ENCODE measurements around the gene ACAP2. TPM values are rescaled to one million over a fixed set of nuclear protein-coding genes. Genes with fewer than 3 reads are reported as not detected.
"Not testable (repeated sequence)": the region's sequence is repeated elsewhere in the genome, so short reads cannot be mapped to it uniquely, and the experiment has no call there.

The ACAP2 gene
- total RNA-seq, 6 experiments from 2014 or later = 37.7 to 47.1 (median 45.2) TPM

DNA sequence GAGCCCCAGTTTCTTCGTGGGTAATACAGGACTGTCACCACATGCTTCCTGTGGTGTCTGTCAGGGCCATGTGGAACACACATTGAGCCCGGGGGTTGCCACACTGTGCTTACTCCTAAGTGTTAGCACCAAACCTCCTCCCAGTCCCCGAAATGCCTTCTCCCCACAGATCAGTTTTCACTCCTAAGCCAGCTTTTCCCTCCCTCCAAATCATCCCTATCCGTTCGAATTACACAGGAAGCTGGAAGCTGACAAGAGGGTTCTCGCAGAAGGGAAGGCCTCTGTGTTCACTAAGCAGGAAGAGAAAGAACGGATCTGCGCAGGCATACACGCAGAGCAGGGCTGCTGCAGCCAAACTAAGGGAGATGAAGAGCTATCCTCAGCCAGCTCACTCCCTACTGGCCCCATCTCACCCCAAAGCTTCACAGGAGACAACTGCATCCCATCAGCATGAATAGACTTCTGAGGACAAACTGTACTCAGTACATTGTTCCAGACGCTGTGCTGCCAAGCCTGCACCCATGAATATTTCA lies 204.2 kb downstream of the ACAP2 start:
- TF ChIP-seq, protein P1, sequence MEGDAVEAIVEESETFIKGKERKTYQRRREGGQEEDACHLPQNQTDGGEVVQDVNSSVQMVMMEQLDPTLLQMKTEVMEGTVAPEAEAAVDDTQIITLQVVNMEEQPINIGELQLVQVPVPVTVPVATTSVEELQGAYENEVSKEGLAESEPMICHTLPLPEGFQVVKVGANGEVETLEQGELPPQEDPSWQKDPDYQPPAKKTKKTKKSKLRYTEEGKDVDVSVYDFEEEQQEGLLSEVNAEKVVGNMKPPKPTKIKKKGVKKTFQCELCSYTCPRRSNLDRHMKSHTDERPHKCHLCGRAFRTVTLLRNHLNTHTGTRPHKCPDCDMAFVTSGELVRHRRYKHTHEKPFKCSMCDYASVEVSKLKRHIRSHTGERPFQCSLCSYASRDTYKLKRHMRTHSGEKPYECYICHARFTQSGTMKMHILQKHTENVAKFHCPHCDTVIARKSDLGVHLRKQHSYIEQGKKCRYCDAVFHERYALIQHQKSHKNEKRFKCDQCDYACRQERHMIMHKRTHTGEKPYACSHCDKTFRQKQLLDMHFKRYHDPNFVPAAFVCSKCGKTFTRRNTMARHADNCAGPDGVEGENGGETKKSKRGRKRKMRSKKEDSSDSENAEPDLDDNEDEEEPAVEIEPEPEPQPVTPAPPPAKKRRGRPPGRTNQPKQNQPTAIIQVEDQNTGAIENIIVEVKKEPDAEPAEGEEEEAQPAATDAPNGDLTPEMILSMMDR (IDR thresholded peaks at IDR 0.05) = no peak
- no peak overlapping the region for H3K27ac Mint-ChIP-seq
- no peak for DNase-seq
- peaks cover 9% of the 10 kb centered on the region; the same call in 1 of the 2 replicates for H3K36me3 Mint-ChIP-seq (ENCODE audit: low read depth)
- H3K27me3 Mint-ChIP-seq (ENCODE audit: insufficient read depth) = no peaks in the 10 kb centered on the region
- no peak overlapping the region for H3K4me3 Mint-ChIP-seq
- H3K9me3 Mint-ChIP-seq = no peaks in the 10 kb centered on the region
- no peaks in the 10 kb centered on the region for H3K4me1 Mint-ChIP-seq (ENCODE audit: low read depth)

DNA sequence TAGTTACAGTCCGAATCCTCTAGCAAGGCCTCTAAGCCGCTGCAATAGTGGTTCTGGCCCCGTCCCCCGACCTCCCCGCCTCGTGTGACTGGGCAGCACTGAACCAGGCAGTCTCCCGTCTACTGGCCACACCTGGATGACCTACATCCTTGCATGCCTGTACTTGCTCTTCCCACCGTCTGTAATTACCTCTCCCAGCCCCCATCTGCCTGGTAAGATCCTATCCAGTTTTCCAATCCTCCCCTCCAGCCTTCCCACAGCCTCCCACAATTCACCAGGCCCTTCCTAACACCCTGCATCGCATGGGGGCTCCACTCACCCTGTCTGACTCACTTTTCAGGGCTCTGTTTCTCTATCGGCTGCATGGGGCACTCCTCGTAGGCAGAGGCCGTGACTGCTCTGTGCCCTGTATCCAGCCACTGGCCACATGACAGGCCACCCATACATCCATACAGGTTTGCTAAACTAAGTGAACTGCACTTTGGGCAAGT lies 204.7 kb downstream of the ACAP2 start:
- H3K9me3 Mint-ChIP-seq = no peaks in the 10 kb centered on the region
- H3K36me3 Mint-ChIP-seq (ENCODE audit: low read depth) = peaks cover 9% of the 10 kb centered on the region; the same call in 1 of the 2 replicates
- TF ChIP-seq, protein P1 (IDR thresholded peaks at IDR 0.05) = no peak
- H3K27me3 Mint-ChIP-seq (ENCODE audit: insufficient read depth) = no peaks in the 10 kb centered on the region
- H3K27ac Mint-ChIP-seq = no peak overlapping the region
- no peak for DNase-seq
- no peaks in the 10 kb centered on the region for H3K4me1 Mint-ChIP-seq (ENCODE audit: low read depth)
- H3K4me3 Mint-ChIP-seq = no peak overlapping the region

DNA sequence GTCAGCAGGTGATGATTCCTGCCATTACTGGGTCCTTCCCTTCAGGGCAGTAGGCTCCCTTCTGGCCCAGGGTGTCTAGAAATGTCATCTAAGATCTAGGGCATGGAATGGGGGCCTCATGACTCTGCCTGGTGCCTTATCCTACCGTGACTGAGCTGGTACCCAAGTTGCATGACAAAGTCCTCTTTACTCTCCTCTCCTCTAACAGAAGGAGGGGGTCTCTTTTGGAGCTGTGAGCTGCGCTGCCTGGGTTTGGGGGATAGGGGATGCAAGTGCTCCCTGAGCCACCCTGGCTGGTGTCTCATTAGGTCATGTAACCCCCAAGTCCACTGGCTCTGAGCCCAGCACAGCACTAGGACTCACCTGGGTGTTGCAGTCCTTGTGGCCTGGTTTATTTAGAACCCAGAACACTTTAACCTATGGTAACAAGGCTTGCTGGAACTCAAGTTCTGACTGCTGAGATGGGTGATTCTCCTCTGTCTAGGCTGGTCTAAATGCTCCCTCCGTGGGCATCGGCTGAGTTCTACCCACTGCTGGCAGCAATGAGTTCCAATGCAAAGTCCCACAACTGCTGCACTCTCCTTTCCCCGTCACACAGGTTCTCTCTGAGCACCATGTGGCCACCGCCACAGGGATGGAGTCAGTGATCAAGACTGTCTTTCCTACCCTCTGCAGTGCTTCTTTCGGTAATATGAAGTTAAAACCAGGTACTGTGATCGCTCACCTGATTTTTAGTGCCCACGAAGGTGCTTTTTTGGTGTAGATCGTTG lies 205.8 kb downstream of the ACAP2 start:
- H3K4me3 Mint-ChIP-seq = no peak overlapping the region
- H3K9me3 Mint-ChIP-seq = no peaks in the 10 kb centered on the region
- H3K27me3 Mint-ChIP-seq (ENCODE audit: insufficient read depth) = no peaks in the 10 kb centered on the region
- H3K36me3 Mint-ChIP-seq (ENCODE audit: low read depth) = peaks cover 14% of the 10 kb centered on the region
- no peaks in the 10 kb centered on the region for H3K4me1 Mint-ChIP-seq (ENCODE audit: low read depth)
- TF ChIP-seq, protein P1 (IDR thresholded peaks at IDR 0.05) = no peak
- no peak overlapping the region for H3K27ac Mint-ChIP-seq
- DNase-seq = no peak

DNA sequence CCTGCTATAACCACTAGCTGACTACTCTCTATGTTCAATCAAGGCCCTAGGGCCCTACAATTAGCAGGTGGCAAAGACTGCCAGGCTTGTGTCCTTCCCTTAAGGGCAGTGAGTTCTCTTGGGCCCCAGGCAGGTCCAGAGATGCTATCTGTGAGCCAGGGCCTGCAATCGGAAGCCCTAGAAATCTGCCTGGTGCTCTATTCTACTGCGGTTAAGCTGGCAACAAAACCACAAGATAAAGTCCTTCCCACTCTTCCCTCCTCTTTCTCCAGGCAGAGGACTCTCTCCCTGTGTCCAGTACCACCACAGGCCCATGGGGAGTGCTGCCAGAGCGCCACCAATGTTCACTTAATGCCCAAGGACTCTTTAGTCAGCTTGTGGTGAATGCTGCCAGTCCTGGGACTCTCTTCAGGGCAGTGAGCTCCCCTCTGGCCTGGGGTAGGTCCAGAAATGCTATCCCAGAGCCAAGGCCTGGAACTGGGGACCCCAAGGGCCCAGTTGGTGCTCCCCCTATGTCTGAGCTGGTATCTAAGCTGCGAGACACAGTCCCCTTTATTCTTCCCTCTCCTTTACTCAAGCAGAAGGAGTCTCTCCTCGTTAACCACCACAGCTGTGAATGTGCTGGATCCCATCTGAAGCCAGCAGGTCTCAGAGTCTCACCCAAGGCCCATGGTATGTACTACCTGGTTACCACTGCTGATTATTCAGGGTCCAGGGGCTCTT lies 206.6 kb downstream of the ACAP2 start:
- no peaks in the 10 kb centered on the region for H3K4me1 Mint-ChIP-seq (ENCODE audit: low read depth)
- TF ChIP-seq, protein P1 (IDR thresholded peaks at IDR 0.05) = no peak
- H3K27me3 Mint-ChIP-seq (ENCODE audit: insufficient read depth) = no peaks in the 10 kb centered on the region
- DNase-seq = no peak
- H3K27ac Mint-ChIP-seq = no peak overlapping the region
- H3K9me3 Mint-ChIP-seq = no peaks in the 10 kb centered on the region
- H3K4me3 Mint-ChIP-seq = no peak overlapping the region
- peaks cover 14% of the 10 kb centered on the region for H3K36me3 Mint-ChIP-seq (ENCODE audit: low read depth)

DNA sequence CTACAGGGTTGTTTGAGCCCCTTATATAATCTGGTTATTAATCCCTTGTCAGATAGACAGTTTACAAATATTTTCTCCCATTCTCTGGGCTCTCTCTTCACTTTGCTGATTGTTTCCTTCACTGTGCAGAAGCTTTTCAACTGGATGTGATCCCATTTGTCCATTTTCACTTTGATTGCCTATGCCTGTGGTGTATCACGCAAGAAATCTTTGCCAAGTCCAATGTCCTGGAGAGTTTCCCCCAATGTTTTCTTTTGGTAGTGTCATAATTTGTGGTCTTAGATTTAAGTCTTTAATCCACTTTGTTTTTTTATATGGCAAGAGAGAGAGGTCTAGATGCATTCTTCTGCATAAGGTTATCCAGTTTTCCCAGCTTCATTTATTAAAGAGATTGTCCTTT lies 212.6 kb downstream of the ACAP2 start:
- no peaks in the 10 kb centered on the region for H3K9me3 Mint-ChIP-seq
- no peak overlapping the region for H3K4me3 Mint-ChIP-seq
- no peak for DNase-seq
- H3K27me3 Mint-ChIP-seq (ENCODE audit: insufficient read depth) = no peaks in the 10 kb centered on the region
- H3K27ac Mint-ChIP-seq = no peak overlapping the region
- H3K36me3 Mint-ChIP-seq (ENCODE audit: low read depth) = peaks cover 10% of the 10 kb centered on the region
- no peaks in the 10 kb centered on the region for H3K4me1 Mint-ChIP-seq (ENCODE audit: low read depth)
- TF ChIP-seq, protein P1 (IDR thresholded peaks at IDR 0.05) = no peak

DNA sequence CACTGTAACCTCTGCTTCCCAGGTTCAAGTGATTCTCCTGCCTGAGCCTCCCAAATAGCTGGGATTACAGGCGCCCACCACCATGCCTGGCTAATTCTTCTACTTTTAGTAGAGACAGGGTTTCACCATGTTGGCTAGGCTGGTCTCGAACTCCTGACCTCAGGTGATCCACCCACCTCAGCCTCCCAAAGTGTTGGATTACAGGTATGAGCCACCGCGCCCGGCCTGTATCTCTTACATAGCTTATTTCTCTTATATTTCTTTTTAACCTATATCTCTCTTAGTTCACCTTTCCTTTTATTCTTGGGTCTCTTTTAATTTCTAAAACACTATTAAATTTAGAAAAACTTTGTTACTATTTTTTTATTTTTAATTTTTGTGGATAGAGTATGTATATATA lies 213.9 kb downstream of the ACAP2 start:
- H3K27ac Mint-ChIP-seq; H3K27me3 Mint-ChIP-seq (ENCODE audit: insufficient read depth); H3K4me3 Mint-ChIP-seq; H3K36me3 Mint-ChIP-seq (ENCODE audit: low read depth); DNase-seq; H3K9me3 Mint-ChIP-seq; H3K4me1 Mint-ChIP-seq (ENCODE audit: low read depth): not testable (repeated sequence)

Measured in HFFc6 (cell line).